Hepatocyte (in vitro differentiated cells): Measurements from ENCODE around the gene KIF6. TPM values are rescaled to one million over a fixed set of nuclear protein-coding genes. Genes with fewer than 3 reads are reported as not detected.

Experiments used
- DNase-seq: peaks from one replicate; pipeline ENCODE4 v3.0.0-alpha.2; 2016; ENCODE audit warnings: low spot score
- H2AFZ ChIP-seq: fragments of 200-600 bp; sonication (generic); 2 replicates; pipeline ENCODE4 v1.6.0; 2016; ENCODE audit warnings: antibody characterized with exemption, mild to moderate bottlenecking
- H3K27ac ChIP-seq: fragments of 200-600 bp; sonication (generic); 2 replicates; pipeline ENCODE4 v1.5.1; 2016; ENCODE audit warnings: mild to moderate bottlenecking
- H3K27me3 ChIP-seq: fragments of 200-600 bp; sonication (generic); 2 replicates; pipeline ENCODE4 v1.6.1; 2016
- H3K36me3 ChIP-seq: fragments of 200-600 bp; sonication (generic); replicated peaks from 2 replicates; pipeline ENCODE4 v1.5.1; 2016; ENCODE audit warnings: low read depth; ENCODE audit not compliant: insufficient read depth
- H3K4me1 ChIP-seq: fragments of 200-600 bp; sonication (generic); 2 replicates; pipeline ENCODE4 v1.5.1; 2016; ENCODE audit warnings: mild to moderate bottlenecking, moderate library complexity; ENCODE audit not compliant: insufficient read depth
- H3K4me2 ChIP-seq: fragments of 200-600 bp; sonication (generic); 2 replicates; pipeline ENCODE4 v1.6.0; 2016
- H3K4me3 ChIP-seq: fragments of 200-600 bp; sonication (generic); 2 replicates; pipeline ENCODE4 v1.5.1; 2016; ENCODE audit warnings: mild to moderate bottlenecking
- H3K79me2 ChIP-seq: fragments of 200-600 bp; sonication (generic); 2 replicates; pipeline ENCODE4 v1.6.0; 2017; ENCODE audit warnings: mild to moderate bottlenecking
- H3K9me2 ChIP-seq: fragments of 200-600 bp; sonication (generic); replicated peaks from 2 replicates; pipeline ENCODE4 v1.6.0; 2017; ENCODE audit warnings: mild to moderate bottlenecking; ENCODE audit not compliant: insufficient read depth
- H3K9me3 ChIP-seq: fragments of 200-600 bp; sonication (generic); 2 replicates; pipeline ENCODE4 v1.5.1; 2016; ENCODE audit warnings: low read depth, mild to moderate bottlenecking
- H4K20me1 ChIP-seq: fragments of 200-600 bp; sonication (generic); 2 replicates; pipeline ENCODE4 v1.6.0; 2016; ENCODE audit warnings: mild to moderate bottlenecking; ENCODE audit not compliant: insufficient read depth, poor library complexity, severe bottlenecking
- EZH2 ChIP-seq: fragments of 200-600 bp; sonication (generic); IDR thresholded peaks from 2 replicates; pipeline ENCODE4 v1.6.1; 2016; ENCODE audit warnings: antibody characterized with exemption, mild to moderate bottlenecking, borderline replicate concordance
- EZH2phosphoT487 ChIP-seq: fragments of 200-600 bp; sonication (generic); IDR thresholded peaks from one replicate; pipeline ENCODE4 v1.6.1; 2018; ENCODE audit warnings: antibody characterized with exemption, mild to moderate bottlenecking, low read depth, moderate library complexity; ENCODE audit not compliant: unreplicated experiment, severe bottlenecking
- whole genome bisulfite sequencing: methylation state at CpG from one replicate; pipeline ENCODE4 v1.1.6; 2016; ENCODE audit warnings: low lambda C conversion rate; ENCODE audit errors: missing lambda C conversion rate; 5-methylcytosine and 5-hydroxymethylcytosine counted together
- polyA plus RNA-seq: library from polyadenylated mRNA; unstranded; fragments of >200 nt; fragmentation: Nextera tagmentation; extraction: Ambion mirVana; gene quantifications from 2 replicates; pipeline ENCODE4 v1.2.1, GENCODE V29; 2016
- total RNA-seq: library from RNA; depleted of rRNA; stranded (reverse); fragments of >200 nt; gene quantifications from 2 replicates; pipeline ENCODE4 v1.2.3, GENCODE V29; 2014
- TF ChIP-seq, protein P1 (sequence below): fragments of 200-600 bp; sonication (generic); IDR thresholded peaks from 2 replicates; pipeline ENCODE4 v1.5.1; 2016; ENCODE audit warnings: antibody characterized with exemption, mild to moderate bottlenecking; ENCODE audit not compliant: poor library complexity

Gene KIF6
- total and polyA plus RNA-seq, 2 experiments from 2014 or later: 0.87 to 2.3 TPM

GRCh38 chr6:39428152-39428551, 297.1 kb downstream of the KIF6 start:
- H3K4me2 ChIP-seq: no peak overlapping the region
- no peaks in the 10 kb centered on the region for H3K79me2 ChIP-seq
- H2AFZ ChIP-seq: no peak overlapping the region
- no peaks in the 10 kb centered on the region for H3K27me3 ChIP-seq
- 64% methylated on average over 3 of the region's 3 CpGs for WGBS
- peaks cover 9% of the 10 kb centered on the region for H3K4me1 ChIP-seq
- H3K9me3 ChIP-seq: no peaks in the 10 kb centered on the region
- TF ChIP-seq EZH2phosphoT487 (no peak), EZH2 (no peak)
- TF ChIP-seq, protein P1, sequence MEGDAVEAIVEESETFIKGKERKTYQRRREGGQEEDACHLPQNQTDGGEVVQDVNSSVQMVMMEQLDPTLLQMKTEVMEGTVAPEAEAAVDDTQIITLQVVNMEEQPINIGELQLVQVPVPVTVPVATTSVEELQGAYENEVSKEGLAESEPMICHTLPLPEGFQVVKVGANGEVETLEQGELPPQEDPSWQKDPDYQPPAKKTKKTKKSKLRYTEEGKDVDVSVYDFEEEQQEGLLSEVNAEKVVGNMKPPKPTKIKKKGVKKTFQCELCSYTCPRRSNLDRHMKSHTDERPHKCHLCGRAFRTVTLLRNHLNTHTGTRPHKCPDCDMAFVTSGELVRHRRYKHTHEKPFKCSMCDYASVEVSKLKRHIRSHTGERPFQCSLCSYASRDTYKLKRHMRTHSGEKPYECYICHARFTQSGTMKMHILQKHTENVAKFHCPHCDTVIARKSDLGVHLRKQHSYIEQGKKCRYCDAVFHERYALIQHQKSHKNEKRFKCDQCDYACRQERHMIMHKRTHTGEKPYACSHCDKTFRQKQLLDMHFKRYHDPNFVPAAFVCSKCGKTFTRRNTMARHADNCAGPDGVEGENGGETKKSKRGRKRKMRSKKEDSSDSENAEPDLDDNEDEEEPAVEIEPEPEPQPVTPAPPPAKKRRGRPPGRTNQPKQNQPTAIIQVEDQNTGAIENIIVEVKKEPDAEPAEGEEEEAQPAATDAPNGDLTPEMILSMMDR: no peak
- H3K4me3 ChIP-seq: no peak overlapping the region
- DNase-seq: no peak
- no peaks in the 10 kb centered on the region for H3K9me2 ChIP-seq
- H3K27ac ChIP-seq: no peak overlapping the region
- no peaks in the 10 kb centered on the region for H3K36me3 ChIP-seq
- no peaks in the 10 kb centered on the region for H4K20me1 ChIP-seq

GRCh38 chr6:39426073-39426456, 299.1 kb downstream of the KIF6 start:
- no peak overlapping the region for H3K4me2 ChIP-seq
- H3K36me3 ChIP-seq: no peaks in the 10 kb centered on the region
- WGBS: 86% methylated on average over 2 of the region's 2 CpGs
- H3K4me3 ChIP-seq: no peak overlapping the region
- no peaks in the 10 kb centered on the region for H3K9me3 ChIP-seq
- no peak for DNase-seq
- H3K79me2 ChIP-seq: no peaks in the 10 kb centered on the region
- H3K9me2 ChIP-seq: no peaks in the 10 kb centered on the region
- no peak overlapping the region for H2AFZ ChIP-seq
- peaks cover 3% of the 10 kb centered on the region for H3K4me1 ChIP-seq
- H3K27me3 ChIP-seq: no peaks in the 10 kb centered on the region
- H3K27ac ChIP-seq: no peak overlapping the region
- TF ChIP-seq, protein P1: no peak
- no peak for TF ChIP-seq EZH2
- TF ChIP-seq EZH2phosphoT487: no peak
- no peaks in the 10 kb centered on the region for H4K20me1 ChIP-seq

DNA sequence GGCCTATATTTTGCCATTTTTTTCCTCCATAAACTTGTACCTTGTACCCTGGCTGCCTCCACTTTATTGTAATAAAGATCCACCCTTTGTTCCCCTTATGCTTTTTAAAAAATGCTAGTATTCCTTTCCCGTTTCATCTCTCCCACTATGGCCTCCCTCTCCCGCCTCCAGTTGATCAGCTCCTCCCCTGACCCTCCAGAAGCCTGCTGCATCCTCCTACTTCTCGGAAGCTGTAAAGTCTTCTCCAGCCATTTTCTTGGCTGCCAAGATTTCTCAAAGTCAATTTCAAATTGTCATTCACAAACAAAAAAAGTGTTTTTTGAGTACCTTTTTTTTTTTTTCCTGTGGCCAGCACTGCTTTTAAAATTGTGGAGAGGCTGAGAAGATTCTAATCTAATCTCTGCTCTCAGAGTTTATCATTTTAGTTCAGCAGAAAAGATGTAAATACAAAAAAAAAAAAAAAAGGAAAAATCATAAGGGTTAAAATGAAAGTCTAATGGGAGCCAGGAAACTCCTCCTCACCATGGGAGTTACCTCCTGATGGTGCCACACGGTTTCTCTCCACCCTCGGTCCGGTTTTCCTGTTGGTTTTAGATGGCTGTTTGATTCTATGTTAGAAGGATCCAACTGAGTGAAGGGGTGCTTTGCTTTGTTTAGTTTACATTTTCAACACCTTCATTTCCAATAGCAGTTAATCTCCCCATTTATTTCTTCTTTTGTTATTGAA, 299.7 kb downstream of the KIF6 start:
- no peaks in the 10 kb centered on the region for H3K9me3 ChIP-seq
- no peak for DNase-seq
- H3K4me1 ChIP-seq: no peaks in the 10 kb centered on the region
- H3K9me2 ChIP-seq: no peaks in the 10 kb centered on the region
- H4K20me1 ChIP-seq: no peaks in the 10 kb centered on the region
- WGBS: 85% methylated on average over 6 of the region's 6 CpGs
- H3K36me3 ChIP-seq: no peaks in the 10 kb centered on the region
- H3K4me2 ChIP-seq: no peak overlapping the region
- H3K27me3 ChIP-seq: no peaks in the 10 kb centered on the region
- no peak overlapping the region for H3K27ac ChIP-seq
- H3K4me3 ChIP-seq: no peak overlapping the region
- TF ChIP-seq, protein P1: no peak
- TF ChIP-seq EZH2phosphoT487 (no peak), EZH2 (no peak)
- no peaks in the 10 kb centered on the region for H3K79me2 ChIP-seq
- no peak overlapping the region for H2AFZ ChIP-seq
